EL (cell line): ENCODE data around the gene SLCO1C1.
"Not testable (repeated sequence)": the region's sequence is repeated elsewhere in the genome, so short reads cannot be mapped to it uniquely, and the experiment has no call there.

Source experiments
- DNase-seq: peaks from one replicate; pipeline ENCODE4 v3.0.0-alpha.2; 2016

SLCO1C1 gene, protein sequence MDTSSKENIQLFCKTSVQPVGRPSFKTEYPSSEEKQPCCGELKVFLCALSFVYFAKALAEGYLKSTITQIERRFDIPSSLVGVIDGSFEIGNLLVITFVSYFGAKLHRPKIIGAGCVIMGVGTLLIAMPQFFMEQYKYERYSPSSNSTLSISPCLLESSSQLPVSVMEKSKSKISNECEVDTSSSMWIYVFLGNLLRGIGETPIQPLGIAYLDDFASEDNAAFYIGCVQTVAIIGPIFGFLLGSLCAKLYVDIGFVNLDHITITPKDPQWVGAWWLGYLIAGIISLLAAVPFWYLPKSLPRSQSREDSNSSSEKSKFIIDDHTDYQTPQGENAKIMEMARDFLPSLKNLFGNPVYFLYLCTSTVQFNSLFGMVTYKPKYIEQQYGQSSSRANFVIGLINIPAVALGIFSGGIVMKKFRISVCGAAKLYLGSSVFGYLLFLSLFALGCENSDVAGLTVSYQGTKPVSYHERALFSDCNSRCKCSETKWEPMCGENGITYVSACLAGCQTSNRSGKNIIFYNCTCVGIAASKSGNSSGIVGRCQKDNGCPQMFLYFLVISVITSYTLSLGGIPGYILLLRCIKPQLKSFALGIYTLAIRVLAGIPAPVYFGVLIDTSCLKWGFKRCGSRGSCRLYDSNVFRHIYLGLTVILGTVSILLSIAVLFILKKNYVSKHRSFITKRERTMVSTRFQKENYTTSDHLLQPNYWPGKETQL

DNA sequence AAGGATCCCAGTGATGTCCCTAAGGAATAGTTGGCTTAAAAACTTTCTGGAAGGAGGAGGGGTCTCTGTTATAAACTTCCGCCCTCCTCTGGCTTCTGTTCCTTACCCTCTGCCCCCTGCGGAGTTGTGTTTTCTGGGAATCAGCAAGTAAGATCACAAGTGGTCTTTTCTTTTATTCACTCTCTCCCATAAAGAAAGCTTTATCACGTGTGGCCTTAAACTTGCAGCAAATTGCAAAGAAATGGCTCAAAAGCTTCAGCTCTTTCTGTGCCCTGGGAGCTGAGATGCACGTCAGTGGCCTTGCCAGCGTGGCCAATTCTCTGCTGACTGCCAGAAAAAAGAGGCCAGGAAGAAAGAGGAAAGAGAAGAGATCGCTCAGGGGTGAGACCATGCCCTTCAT lies at the start of gene SLCO1C1:
TSS of gene SLCO1C1 (plus strand) at position 101 of the 400 bp plus-strand sequence. CDS start 4,245 bp downstream, outside the sequence.
- no peak for DNase-seq

DNA sequence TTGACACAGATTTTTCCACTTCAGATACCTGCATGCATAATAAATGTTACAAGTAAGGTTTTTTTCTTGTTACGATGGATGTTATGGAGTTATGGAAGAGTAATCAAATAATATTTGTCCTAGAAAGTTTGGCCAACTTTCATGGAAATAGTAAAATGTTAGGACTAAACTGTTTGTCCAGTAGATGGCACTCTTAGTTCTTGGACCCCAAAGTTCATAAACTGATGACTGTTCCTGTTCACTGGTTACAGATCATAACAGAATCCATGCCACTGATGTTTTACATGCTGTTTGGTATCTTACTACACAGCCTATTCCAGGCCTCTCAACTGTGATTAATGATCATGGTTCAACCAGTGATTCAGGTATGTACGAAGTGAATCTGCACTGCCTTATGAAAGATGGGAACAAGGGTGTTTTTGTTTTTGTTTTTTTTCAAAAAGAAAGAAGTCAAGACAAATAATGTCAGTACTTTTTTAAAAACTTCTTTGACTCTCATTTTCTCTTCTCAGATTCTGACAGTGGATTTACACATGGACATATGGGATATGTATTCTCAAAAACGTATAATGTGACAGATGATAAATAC lies 48.8 kb upstream of the SLCO1C1 start:
- peak; percentile 44 for DNase-seq

DNA sequence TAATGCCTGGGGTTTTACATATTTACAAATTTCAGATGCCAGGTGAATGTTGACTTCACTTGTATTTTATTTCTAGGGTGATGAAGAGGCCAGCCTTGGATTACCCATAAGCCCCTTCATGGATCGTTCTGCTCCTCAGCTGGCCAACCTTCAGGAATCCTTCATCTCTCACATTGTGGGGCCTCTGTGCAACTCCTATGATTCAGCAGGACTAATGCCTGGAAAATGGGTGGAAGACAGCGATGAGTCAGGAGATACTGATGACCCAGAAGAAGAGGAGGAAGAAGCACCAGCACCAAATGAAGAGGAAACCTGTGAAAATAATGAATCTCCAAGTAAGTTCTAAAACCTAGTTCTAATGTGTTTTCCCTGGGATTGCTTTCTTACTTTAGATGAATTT lies 41.3 kb upstream of the SLCO1C1 start:
- DNase-seq = peak; percentile 29

DNA sequence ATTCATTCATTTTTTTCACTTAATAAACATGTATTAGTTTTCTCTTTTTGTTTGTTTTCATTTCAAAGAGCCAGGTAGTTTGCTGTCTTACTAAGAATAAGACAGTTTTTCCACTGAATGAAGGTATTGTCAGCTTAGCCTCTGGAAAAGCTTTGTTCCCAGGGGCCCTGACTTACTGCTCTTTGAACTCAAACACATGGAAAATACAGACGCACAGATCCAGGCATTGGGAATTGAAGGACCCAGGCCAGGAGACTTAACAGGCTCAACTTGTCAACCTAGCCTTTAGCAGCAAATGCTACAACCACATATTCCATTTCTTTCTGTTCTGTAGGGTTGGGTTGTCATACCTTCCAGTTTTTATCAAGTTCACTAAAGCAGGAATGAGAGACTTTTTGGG lies 38.5 kb upstream of the SLCO1C1 start:
- DNase-seq = no peak

DNA sequence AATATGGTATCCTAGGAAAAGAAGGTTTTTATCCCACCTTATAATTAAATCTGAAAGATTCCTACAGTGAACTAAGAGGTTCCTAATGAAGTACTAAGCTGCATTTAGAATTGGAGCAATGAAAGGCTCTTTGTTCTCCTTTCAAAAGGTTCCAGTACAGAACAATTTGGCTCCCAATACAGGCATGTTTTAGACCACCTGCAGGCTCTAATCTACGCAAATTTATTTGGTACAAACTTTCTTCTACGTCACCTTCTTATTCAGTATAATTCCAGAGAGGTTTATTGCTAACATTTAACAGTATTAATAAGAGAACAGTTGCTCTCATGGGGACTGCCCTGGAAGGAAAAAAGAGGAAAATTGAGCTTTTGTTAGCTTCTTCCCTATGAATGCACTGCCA lies 37.6 kb upstream of the SLCO1C1 start:
- no peak for DNase-seq

DNA sequence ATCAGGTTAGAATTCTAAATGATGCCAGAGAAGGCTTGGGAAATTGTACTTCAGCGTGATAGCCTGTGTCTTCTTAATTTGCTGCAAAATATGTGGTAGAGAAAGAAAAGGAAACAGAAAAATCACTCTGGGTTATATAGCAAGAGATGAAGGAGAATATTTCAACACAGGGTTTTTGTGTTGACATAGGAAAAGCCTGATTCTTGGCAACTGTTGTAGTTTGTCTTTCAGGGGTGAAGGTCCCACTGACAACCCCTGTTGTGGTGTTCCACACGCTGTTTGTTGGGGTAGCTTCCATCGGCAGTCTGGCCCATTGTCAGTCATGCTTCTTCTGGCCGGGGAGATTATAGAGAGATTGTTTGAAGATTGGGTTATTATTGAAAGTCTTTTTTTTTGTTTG lies 13.8 kb upstream of the SLCO1C1 start:
- DNase-seq = no peak

DNA sequence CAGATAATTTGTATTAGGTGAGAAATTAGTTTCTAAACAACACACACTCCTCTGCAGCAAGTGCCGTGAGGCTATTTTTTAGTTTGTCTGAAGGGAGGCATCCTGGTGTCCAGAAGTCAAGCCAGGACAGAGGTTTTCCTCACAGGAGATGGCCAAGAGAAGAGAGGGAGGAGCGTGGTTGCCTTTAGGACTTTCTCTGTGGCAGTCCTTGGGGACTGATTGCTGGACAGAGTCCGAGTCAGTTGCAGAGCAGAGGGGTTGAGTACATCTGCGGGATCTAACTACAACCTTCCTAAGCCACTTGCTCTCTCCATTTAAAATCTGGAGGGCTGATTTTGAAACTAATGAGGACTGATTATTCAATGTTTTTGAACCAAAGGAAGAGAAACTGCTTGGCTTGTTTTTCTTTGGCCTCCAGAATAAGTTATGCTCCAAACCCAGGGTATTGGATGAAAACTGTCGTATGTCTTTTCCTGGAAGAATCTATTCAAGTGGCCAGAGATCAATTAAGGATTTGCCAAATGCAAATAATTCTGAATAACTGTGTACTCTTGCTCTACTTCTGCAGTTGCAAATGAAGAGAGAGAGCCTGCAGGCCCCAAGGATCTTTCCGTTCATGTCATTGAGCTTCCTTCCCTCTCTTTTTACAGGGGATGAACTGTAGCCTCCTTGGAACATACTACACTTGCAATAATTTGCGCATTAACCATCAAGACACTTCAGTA lies 1.2 kb downstream of the SLCO1C1 start:
- DNase-seq = no peak

DNA sequence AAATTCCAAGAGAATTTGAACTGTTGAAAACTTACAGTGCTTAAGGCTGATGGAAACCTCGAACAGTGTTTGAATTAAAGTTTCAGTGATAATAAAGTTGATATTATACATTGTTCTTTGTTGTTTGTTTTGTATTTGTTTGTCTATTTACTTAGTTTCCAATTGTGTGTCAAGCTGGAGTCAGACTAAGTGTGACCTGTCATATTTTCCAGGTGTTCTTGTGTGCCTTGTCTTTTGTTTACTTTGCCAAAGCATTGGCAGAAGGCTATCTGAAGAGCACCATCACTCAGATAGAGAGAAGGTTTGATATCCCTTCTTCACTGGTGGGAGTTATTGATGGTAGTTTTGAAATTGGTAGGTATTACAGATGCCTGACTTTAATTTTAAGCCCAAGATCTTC lies 6.0 kb downstream of the SLCO1C1 start:
- no peak for DNase-seq

DNA sequence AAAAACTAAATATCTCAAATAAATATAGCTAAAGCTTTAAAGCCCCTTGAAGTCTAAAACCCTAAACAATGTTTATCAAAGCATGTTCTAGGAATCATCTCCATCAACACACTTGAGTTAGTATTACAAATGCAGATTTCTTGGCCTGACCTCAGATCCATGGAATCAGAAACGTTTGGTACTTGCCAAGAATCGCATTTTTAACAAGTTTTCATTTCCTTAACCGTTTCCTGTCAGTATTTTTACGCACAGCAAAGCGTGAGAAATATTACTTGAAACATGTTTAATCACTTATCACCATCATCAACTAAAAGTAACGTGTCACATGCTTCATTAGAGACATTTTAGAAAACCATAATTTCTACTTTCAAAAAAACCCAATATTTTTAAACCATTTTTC lies 9.7 kb downstream of the SLCO1C1 start:
- DNase-seq = no peak

DNA sequence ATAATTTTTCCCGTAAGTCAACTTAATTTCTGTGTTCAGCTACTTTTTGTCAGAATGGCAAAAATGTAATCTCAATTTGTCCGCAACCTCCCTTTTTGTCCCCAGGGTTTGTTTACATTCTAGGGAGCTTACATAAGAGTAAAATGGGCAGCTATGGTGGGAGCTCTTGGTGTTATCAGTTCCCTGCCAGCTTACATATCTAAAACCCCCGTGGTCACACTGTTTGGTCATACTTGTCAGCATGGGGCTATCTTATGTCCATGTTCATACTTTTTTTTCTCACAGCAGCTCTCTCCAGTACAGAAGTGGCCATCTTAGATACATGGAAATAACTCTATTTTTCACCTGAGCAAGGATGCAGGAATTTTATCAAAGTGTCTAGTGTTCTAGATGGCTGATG lies 16.7 kb downstream of the SLCO1C1 start:
- DNase-seq = no peak

DNA sequence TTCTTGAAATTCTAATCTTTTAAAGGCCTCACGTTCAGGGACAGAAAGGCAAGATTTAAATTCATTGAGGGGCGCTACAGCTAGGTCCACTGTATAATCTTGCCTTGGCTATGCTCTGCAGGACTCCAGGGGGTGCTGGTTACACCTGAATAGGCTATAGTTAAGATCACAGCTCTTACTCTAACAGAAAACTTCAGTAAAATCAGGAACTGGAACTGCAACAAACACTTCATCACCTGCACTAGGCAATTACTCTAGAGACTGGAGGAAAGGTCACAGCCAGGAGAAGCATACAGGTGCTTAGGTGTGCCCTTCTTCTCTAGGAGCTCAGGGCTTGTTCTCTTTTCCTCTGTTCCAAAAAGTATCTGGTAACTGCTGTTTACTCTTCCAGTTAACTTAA lies 20.9 kb downstream of the SLCO1C1 start:
- DNase-seq = no peak

DNA sequence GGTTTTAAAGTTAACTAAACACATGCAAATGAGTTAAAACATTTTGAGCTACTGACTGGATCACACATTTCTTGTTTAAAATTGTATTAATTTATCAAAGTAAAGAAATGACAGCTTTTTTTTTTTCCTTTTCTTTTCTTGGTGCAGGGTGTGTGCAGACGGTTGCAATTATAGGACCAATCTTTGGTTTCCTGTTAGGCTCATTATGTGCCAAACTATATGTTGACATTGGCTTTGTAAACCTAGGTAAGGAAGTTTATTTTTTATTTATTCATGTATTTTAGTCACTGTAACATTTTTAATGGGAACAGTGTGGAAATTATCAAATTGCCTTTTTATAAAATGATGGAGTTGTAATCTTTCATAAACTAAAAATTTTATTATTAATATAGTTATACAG lies 21.9 kb downstream of the SLCO1C1 start:
- no peak for DNase-seq

DNA sequence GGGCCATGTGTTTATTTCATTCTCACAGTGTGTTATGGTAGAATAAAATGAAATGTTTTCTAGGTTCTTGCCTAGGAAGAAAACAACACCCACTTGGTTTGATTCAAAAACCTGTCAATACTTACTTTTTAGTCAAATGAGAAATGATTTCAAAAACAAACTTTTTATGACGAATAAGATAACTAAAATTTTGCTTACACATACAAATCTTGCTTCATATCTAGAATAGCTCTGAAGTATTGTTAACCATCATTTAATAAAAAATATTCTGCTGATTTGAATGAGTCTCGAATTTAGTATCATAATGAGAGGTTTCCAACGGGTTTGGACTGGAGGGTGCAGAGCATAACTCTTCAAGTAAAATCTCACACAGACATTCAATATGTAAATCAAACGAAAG lies 23.2 kb downstream of the SLCO1C1 start:
- DNase-seq = no peak

DNA sequence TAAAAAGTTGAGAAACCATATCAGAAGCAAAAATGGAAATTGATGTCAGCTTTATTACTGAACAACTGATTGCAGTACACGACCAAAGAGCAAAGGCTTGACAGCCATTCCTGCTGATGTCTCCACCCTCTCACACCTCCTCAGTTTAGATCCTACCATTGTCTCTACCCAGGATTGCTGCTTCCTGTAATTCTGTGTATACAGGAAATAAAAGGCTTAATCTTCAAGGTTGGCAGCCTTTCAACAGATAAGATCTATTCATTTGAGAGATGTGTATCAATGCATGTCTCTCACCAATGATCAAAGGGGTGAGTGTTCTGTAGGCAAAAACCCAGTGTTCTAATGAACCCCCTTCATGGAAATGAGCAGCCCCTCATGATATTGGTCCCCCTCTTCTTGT lies 27.0 kb downstream of the SLCO1C1 start:
- DNase-seq = no peak

DNA sequence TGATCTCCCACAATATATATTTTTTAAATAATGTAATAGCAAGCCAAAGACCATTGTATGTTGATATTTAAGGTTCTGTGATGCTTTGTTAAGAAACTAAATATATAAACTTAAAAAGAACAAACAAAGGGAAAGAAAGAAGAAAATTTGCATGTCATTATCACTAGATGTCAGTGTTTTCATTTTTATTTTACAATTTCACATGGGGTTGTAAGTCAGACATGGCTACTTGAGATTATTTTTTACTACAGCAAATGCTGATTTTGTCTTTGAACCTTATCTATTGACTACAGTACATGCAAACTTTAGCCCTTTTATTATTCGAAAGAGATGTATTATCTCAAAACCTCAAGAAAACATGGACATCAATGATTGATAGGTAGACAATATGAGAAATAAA lies 36.1 kb downstream of the SLCO1C1 start:
- no peak for DNase-seq

DNA sequence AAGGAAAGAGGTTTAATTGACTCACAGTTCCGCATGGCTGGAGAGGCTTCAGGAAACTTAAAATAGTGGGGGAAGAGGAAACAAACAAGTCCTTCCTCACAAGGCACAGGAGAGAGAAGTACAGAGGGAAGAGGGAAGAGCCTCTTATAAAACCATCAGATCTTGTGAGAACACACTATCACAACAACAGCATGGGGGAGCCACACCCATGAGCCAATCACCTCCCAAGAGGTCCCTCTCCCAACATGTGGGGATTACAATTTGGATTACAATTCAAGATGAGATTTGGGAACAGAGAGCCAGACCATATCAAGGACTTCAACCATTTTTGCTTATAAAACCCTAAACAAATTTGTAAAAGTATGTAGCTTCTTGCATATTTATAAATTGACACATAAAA lies 45.8 kb downstream of the SLCO1C1 start:
- no peak for DNase-seq

DNA sequence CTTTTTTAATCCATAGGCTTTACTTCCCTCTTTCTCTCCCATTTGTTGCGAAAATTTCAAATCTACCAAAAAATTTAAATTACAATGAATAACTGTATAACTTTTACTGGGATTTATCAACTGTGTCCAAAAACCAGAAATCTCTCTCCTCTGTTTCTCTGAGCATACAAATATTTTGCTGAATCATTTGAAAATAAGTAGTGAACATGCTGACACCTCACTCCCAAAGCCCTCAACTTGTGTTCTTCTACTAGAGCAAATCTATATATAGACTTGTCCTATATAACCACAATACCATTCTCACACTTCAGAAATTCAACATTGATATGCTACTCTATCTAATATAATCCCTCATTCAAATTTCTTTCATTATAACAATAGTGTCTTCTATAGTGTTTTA lies 53.1 kb downstream of the SLCO1C1 start:
- DNase-seq = no peak

DNA sequence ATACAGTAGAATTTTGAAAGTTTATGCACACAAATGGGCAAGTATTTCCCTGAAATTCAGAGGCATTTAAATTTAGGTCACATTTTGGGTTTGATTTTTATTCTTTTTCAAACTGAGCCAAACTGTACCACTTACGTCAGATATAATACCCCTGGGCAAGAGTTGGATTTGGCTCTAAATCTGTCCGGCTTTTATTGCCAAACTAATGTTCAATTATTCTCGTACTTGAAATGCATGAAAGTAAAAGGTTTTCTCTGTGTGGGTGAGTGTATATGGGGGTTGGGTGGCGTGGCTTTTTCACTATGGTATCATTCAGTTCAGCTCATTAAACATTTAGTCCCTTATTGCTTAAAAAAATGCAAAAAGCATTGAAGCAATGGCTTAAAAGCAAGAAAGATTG lies 55.9 kb downstream of the SLCO1C1 start:
- no peak for DNase-seq

DNA sequence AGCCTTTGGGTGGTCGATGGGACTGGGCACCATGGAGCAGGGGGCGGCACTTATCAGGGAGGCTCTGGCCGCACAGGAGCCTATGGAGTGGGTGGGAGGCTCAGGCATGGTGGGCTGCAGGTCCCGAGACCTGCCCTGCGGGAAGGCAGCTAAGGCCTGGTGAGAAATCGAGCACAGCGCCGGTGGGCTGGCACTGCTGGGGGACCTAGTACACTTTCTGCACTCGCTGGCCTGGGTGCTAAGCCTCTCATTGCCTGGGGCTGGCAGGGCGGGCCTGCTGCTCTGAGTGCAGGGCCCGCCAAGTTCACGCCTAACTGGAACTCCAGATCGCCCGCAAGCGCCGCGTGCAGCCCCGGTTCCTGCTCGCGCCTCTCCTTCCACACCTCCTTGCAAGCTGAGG lies 82.3 kb downstream of the SLCO1C1 start:
- no peak for DNase-seq

DNA sequence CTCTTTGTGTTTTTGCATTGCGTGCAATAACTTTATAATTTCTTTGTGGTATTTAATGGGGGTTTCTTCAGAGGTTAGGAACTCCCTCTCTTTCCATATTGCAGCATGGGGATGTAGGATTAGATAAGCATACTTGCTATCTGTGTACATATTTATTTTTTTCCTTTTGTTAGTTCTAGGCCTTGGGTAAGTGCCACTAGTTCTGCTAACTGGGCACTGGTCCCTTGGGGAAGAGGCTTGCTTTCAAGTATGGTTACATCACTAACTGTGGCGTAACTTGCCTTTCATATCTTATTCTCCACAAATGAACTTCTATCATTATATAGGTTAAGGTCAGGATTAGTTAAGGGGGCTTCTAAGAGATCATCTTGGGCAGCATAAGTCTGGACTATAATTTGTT lies 83.8 kb downstream of the SLCO1C1 start:
- DNase-seq = no peak

DNA sequence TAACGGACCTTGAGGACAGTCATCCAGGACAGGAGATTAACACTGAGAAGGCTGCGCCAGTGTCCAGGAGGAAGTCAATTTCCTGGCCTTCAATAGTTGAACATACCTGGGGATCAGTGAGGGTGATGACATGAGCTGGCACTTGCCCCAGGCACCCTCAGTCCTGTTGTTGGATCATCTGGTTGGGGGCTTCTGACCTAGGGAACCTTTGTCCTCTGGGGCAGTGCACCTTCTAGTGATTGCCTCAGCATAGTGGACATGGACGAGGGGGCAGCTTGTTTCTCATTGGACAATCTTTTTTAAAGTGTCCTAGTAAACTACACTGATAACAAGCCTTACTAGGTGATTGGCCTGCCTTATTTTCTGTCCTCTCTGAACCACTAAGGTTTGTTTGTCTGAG lies 84.8 kb downstream of the SLCO1C1 start:
- DNase-seq = not testable (repeated sequence)

DNA sequence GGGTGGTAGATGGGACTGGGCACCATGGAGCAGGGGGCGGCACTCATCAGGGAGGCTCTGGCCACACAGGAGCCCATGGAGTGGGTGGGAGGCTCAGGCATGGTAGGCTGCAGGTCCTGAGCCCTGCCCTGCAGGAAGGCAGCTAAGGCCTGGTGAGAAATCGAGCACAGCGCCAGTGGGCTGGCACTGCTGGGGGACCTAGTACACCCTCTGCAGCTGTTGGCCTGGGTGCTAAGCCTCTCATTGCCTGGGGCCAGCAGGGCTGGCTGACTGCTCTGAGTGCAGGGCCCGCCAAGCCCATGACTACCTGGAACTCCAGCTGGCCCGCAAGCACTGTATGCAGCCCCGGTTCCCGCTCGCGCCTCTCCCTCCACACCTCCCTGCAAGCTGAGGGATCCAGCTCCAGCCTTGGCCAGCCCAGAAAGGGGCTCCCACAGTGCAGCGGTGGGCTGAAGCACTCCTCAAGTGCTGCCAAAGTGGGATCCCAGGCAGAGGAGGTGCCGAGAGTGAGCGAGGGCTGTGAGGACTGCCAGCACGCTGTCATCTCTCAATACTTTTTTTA lies 88.7 kb downstream of the SLCO1C1 start:
- DNase-seq = not testable (repeated sequence)

DNA sequence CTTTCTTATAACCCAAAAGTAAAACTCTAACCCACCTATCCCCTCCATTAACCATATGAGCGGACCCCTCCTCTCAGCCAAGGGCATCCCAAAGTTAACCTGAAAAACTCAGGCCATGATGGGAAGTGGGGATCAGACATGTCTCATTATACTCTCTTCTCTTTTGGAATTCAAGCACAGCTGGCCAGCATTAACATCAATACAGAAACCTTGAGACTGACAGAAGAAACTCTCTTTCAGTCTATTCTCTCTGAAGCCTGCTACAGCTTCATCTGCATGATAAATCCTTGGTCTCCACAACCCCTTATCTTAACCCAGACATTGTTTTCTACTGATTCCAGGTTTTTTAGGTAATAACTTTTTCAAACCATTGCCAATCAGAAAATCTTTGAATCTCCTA lies 97.8 kb downstream of the SLCO1C1 start:
- no peak for DNase-seq
